ENCODE results near the gene PDE7B.

GRCh38 chr6:136146130-136146529 is 294.6 kb downstream of the PDE7B start:
- TF ChIP-seq CTCF (IDR thresholded peaks at IDR 0.05): no peak
- no peak for TF ChIP-seq POLR2A (IDR thresholded peaks at IDR 0.05)

All from uterus (tissue), 2 donors.